Measurements from ENCODE around the gene PTGDS. TPM values are rescaled to one million over a fixed set of nuclear protein-coding genes. Genes with fewer than 3 reads are reported as not detected.

PTGDS gene
- polyA plus RNA-seq, 4 donors = 0.86 to 38.0 (median 19.4) TPM

DNA sequence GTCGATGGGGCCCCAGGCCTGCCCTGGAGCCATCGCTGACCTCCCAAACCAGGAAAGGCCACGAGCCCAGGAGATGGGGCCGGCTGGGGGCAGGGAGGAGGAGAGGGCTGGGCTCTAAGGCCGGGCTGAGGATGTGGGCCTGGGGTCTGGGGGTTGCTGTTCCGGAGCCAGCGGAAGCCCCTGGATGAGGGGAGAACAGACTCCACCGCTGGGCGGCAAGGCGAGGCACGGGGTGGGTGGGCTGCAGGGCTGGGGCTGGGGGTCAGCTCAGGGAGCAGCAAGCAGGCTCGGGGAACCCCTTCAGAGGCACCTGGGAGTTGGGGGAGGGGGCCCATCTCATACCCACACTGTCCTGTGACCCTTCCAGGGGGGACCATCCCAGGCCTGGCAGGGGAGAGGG is 13.6 kb upstream of the PTGDS start:
- Histone ChIP-seq H3K9me3 (ENCODE audit: control insufficient read depth in 2 of 2, insufficient read depth in 1 of 2, low read depth in 1 of 2, low read length in 1 of 2) (no peaks in the 10 kb centered on the region), H3K4me3 (ENCODE audit: low read depth in 1 of 3, low read length in 3 of 3) (no peak overlapping the region), H3K27ac (ENCODE audit: low read depth in 1 of 3, low read length in 2 of 3) (no peak overlapping the region), H3K4me1 (ENCODE audit: control insufficient read depth in 3 of 3, insufficient read depth in 2 of 3, low read depth in 1 of 3, low read length in 2 of 3) (peaks cover 0 to 13% (median 2%) of the 10 kb centered on the region in 3 donors), H3K36me3 (ENCODE audit: control insufficient read depth in 3 of 3, insufficient read depth in 2 of 3, low read depth in 1 of 3, low read length in 3 of 3) (no peaks in the 10 kb centered on the region), H3K27me3 (ENCODE audit: control insufficient read depth in 3 of 3, insufficient read depth in 3 of 3, low read length in 3 of 3) (peaks cover 0 to 9% (median 0%) of the 10 kb centered on the region in 3 donors)
- FAIRE-seq (no peak), DNase-seq (no peak)
- WGBS, 3 donors = 75 to 84% (median 80%) methylated on average over 9 to 12 of the region's 12 CpGs

DNA sequence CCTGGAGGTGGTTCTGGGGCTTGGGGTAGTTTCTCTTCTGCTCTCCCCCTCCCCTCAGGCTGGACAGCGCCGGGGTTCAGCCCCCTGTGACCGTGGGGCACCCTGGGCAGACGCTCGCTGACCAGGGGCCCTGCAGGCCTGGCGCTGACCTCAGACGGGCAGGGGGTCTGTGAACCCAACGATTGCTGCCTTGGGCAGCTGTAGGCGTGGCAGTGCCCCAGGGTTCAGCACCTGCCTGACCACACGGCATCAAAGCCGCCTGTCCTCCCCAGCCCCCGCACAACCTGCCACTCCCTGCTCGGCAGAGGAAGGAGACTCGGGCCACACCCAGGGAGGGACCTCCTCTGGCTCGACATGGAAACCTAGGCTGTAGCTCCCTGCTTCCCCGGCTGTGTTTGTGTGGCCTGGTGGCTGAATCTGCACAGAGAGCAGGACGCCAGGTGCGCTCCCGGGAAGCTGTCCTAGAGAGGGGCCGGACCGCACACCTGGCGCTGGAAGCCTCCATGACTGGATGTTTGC is 13.1 kb upstream of the PTGDS start:
- no peak for FAIRE-seq
- no peak overlapping the region for H3K4me3 ChIP-seq (ENCODE audit: low read depth in 1 of 3, low read length in 3 of 3)
- WGBS, 3 donors = 11 to 54% (median 38%) methylated on average over 19 to 22 of the region's 22 CpGs
- peak; percentile 59 to 70 for DNase-seq
- no peaks in the 10 kb centered on the region for H3K9me3 ChIP-seq (ENCODE audit: control insufficient read depth in 2 of 2, insufficient read depth in 1 of 2, low read depth in 1 of 2, low read length in 1 of 2)
- H3K27ac ChIP-seq (ENCODE audit: low read depth in 1 of 3, low read length in 2 of 3) = no peak overlapping the region
- no peaks in the 10 kb centered on the region for H3K36me3 ChIP-seq (ENCODE audit: control insufficient read depth in 3 of 3, insufficient read depth in 2 of 3, low read depth in 1 of 3, low read length in 3 of 3)
- peaks cover 0 to 9% (median 0%) of the 10 kb centered on the region in 3 donors for H3K27me3 ChIP-seq (ENCODE audit: control insufficient read depth in 3 of 3, insufficient read depth in 3 of 3, low read length in 3 of 3)
- H3K4me1 ChIP-seq (ENCODE audit: control insufficient read depth in 3 of 3, insufficient read depth in 2 of 3, low read depth in 1 of 3, low read length in 2 of 3) = peaks cover 0 to 13% (median 2%) of the 10 kb centered on the region in 3 donors

DNA sequence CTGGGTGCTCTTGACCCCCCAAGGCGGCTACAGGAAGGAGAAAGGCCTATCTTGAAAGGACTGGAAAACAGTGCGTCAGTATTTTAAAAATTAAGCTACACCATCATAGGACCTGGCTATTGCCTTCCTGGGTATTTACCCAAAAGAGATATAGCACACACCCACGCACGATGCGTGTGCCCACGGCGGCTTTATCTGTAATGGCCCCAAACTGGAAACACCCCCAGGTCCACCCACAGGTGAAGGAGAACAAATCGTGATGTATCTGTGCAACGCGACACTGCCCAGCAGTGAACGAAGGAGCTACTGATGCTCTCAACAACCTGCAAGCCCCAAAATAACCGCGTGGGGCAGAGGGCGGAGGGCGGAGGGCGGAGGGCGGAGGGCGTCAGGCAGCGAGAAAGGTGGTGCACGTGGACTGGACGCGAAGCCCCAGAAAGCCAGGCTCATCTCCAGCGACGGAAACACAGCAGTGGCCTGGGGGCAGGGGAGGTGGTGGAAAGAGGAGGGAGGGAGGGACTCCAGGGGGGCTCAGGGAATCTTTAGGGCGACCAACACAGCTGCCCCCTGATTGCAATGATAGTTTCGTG is 12.4 kb upstream of the PTGDS start:
- Histone ChIP-seq H3K27ac (ENCODE audit: low read depth in 1 of 3, low read length in 2 of 3) (no peak overlapping the region), H3K27me3 (ENCODE audit: control insufficient read depth in 3 of 3, insufficient read depth in 3 of 3, low read length in 3 of 3) (peaks cover 0 to 9% (median 0%) of the 10 kb centered on the region in 3 donors), H3K36me3 (ENCODE audit: control insufficient read depth in 3 of 3, insufficient read depth in 2 of 3, low read depth in 1 of 3, low read length in 3 of 3) (no peaks in the 10 kb centered on the region), H3K4me3 (ENCODE audit: low read depth in 1 of 3, low read length in 3 of 3) (no peak overlapping the region), H3K4me1 (ENCODE audit: control insufficient read depth in 3 of 3, insufficient read depth in 2 of 3, low read depth in 1 of 3, low read length in 2 of 3) (peaks cover 0 to 13% (median 2%) of the 10 kb centered on the region in 3 donors), H3K9me3 (ENCODE audit: control insufficient read depth in 2 of 2, insufficient read depth in 1 of 2, low read depth in 1 of 2, low read length in 1 of 2) (no peaks in the 10 kb centered on the region)
- DNase-seq = no peak
- WGBS, 3 donors = 57 to 79% (median 72%) methylated on average over 26 of the region's 26 CpGs
- FAIRE-seq = no peak

DNA sequence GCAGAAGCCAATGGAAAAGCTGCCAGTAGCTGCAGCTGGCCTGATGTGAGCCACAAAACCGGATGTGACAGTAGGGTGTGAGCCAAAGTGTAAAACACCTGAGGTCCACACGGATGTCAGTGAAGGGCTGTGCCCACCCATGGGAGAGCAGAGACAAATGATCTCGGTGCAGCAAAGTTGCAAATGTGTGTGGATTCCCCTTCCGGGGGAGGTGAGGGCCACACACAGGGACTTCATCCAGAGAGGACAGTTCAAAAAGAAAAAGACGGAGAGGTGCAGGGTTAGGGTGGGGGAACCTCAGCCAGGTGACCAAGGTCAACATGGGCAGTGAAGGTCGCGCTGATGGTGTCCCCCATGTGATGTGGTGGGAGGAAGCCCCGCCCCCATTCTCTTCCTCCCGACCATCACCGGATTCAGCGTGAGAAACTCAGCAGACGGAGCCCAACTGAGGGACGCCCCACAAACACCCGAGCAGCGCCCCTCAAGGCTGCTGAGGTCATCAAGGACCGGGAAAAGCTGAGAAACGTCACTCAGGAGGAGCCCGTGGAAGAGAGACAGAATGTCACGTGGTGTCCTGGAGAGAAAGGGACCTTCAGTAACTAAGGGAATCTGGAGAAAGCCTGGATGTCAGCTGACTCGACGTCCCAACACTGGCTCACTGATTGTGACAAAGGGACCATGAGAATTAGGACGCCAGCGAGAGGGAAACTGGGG is 11.4 kb upstream of the PTGDS start:
- 25 to 27% (median 27%) methylated on average over 23 of the region's 23 CpGs for WGBS, 3 donors
- Histone ChIP-seq H3K4me1 (ENCODE audit: control insufficient read depth in 3 of 3, insufficient read depth in 2 of 3, low read depth in 1 of 3, low read length in 2 of 3) (peaks cover 0 to 13% (median 2%) of the 10 kb centered on the region in 3 donors), H3K9me3 (ENCODE audit: control insufficient read depth in 2 of 2, insufficient read depth in 1 of 2, low read depth in 1 of 2, low read length in 1 of 2) (no peaks in the 10 kb centered on the region), H3K4me3 (ENCODE audit: low read depth in 1 of 3, low read length in 3 of 3) (no peak overlapping the region), H3K27me3 (ENCODE audit: control insufficient read depth in 3 of 3, insufficient read depth in 3 of 3, low read length in 3 of 3) (peaks cover 0 to 9% (median 0%) of the 10 kb centered on the region in 3 donors), H3K36me3 (ENCODE audit: control insufficient read depth in 3 of 3, insufficient read depth in 2 of 3, low read depth in 1 of 3, low read length in 3 of 3) (no peaks in the 10 kb centered on the region), H3K27ac (ENCODE audit: low read depth in 1 of 3, low read length in 2 of 3) (no peak overlapping the region)
- FAIRE-seq (no peak), DNase-seq (peak; percentile 26 to 30)

DNA sequence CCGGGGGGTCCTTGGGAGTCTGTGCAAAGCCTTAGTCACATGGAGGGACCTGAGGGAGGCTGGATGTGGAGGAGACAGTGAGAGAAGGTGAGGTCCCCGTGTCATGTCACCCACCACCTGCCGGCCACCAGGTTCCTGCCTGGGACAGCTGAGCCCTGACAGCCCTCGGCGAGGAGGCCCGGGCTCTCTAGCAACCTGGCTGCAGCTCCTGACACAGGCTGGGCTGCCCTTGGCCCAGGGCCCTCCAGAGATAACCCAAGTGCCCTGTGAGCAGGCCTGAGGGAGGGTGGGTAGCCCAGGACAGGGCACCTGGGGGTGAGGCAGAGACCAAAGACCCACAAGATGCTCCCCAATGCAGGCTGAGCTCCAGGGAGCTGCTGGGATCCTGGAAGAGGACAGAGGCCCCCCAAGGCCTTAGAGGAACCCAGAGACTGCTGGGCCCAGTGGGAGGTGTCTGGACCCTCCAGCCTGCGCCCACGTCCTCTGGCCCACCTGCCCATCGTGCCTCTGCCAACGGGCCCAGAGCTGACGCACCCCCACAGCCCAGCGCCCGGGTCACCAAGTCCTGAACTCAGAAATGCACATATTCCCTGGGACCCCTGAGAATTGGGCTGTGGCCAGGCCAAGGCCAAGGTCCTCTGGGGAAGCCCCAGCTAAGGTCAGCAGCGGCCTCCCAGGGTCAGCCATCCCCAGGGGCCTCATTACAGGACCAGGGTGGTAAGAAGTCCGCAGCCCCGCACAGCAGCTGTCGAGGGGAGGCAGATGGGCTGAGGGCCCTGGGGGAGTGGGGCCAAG is 8.8 kb upstream of the PTGDS start:
- Histone ChIP-seq H3K27me3 (ENCODE audit: control insufficient read depth in 3 of 3, insufficient read depth in 3 of 3, low read length in 3 of 3) (peaks cover 0 to 9% (median 0%) of the 10 kb centered on the region in 3 donors), H3K36me3 (ENCODE audit: control insufficient read depth in 3 of 3, insufficient read depth in 2 of 3, low read depth in 1 of 3, low read length in 3 of 3) (no peaks in the 10 kb centered on the region), H3K27ac (ENCODE audit: low read depth in 1 of 3, low read length in 2 of 3) (no peak overlapping the region), H3K4me3 (ENCODE audit: low read depth in 1 of 3, low read length in 3 of 3) (no peak overlapping the region), H3K9me3 (ENCODE audit: control insufficient read depth in 2 of 2, insufficient read depth in 1 of 2, low read depth in 1 of 2, low read length in 1 of 2) (no peaks in the 10 kb centered on the region), H3K4me1 (ENCODE audit: control insufficient read depth in 3 of 3, insufficient read depth in 2 of 3, low read depth in 1 of 3, low read length in 2 of 3) (peaks cover 0 to 13% (median 2%) of the 10 kb centered on the region in 3 donors)
- WGBS, 3 donors = 68 to 80% (median 69%) methylated on average over 11 to 17 of the region's 17 CpGs
- DNase-seq (no peak), FAIRE-seq (no peak)

DNA sequence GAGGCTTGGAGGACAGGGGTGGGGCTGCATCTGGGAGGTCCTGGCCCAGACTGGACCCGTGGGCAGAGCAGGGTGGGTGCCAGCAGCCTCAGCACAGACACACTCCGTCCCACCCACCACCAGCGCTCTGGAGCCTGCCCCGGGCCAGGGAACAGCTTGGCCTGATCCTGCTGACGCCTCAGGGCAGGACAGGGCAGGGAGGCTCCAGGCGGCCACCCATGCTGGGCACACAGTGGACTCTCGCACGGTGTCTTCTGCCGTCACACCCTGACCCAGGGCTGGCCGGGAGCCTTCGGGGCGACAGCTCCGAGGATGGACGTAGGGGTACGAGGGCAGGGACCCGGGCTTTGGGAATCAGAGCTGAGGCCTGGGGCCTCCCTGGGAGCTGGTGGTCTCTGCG is 8.2 kb upstream of the PTGDS start:
- Histone ChIP-seq H3K36me3 (ENCODE audit: control insufficient read depth in 3 of 3, insufficient read depth in 2 of 3, low read depth in 1 of 3, low read length in 3 of 3) (no peaks in the 10 kb centered on the region), H3K4me1 (ENCODE audit: control insufficient read depth in 3 of 3, insufficient read depth in 2 of 3, low read depth in 1 of 3, low read length in 2 of 3) (peaks cover 0 to 12% (median 2%) of the 10 kb centered on the region in 3 donors), H3K4me3 (ENCODE audit: low read depth in 1 of 3, low read length in 3 of 3) (no peak overlapping the region), H3K9me3 (ENCODE audit: control insufficient read depth in 2 of 2, insufficient read depth in 1 of 2, low read depth in 1 of 2, low read length in 1 of 2) (no peaks in the 10 kb centered on the region), H3K27ac (ENCODE audit: low read depth in 1 of 3, low read length in 2 of 3) (no peak overlapping the region), H3K27me3 (ENCODE audit: control insufficient read depth in 3 of 3, insufficient read depth in 3 of 3, low read length in 3 of 3) (peaks cover 0 to 9% (median 0%) of the 10 kb centered on the region in 3 donors)
- FAIRE-seq (no peak), DNase-seq (no peak)
- WGBS, 3 donors = 82 to 90% (median 87%) methylated on average over 15 to 17 of the region's 17 CpGs

DNA sequence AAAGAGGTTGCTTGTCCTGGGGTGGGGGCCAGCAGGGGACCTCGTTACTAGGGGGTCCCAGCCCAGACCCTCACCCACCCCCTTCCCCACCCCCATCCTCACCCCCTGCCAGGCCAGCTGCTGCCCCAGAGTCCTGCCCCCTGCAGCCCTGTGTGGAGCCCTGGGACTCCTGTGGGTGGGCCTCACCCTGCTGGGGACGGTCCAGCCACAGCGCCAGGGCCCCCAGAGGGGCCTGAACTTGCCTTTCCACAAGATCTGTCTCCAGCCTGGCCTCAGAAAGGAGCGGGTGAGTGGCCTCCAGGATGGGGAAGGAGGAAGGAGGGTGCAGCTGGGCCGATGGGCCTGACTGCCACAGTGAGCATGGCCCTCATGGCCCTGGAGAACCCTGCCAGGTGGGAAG is 7.5 kb upstream of the PTGDS start:
- H3K4me3 ChIP-seq (ENCODE audit: low read depth in 1 of 3, low read length in 3 of 3) = no peak overlapping the region
- no peaks in the 10 kb centered on the region for H3K9me3 ChIP-seq (ENCODE audit: control insufficient read depth in 2 of 2, insufficient read depth in 1 of 2, low read depth in 1 of 2, low read length in 1 of 2)
- WGBS, 3 donors = 53 to 80% (median 57%) methylated on average over 4 to 5 of the region's 5 CpGs
- no peak overlapping the region for H3K27ac ChIP-seq (ENCODE audit: low read depth in 1 of 3, low read length in 2 of 3)
- DNase-seq = no peak
- peaks cover 0 to 6% (median 0%) of the 10 kb centered on the region in 3 donors for H3K4me1 ChIP-seq (ENCODE audit: control insufficient read depth in 3 of 3, insufficient read depth in 2 of 3, low read depth in 1 of 3, low read length in 2 of 3)
- FAIRE-seq = no peak
- H3K36me3 ChIP-seq (ENCODE audit: control insufficient read depth in 3 of 3, insufficient read depth in 2 of 3, low read depth in 1 of 3, low read length in 3 of 3) = no peaks in the 10 kb centered on the region
- H3K27me3 ChIP-seq (ENCODE audit: control insufficient read depth in 3 of 3, insufficient read depth in 3 of 3, low read length in 3 of 3) = peaks cover 0 to 9% (median 0%) of the 10 kb centered on the region in 3 donors

DNA sequence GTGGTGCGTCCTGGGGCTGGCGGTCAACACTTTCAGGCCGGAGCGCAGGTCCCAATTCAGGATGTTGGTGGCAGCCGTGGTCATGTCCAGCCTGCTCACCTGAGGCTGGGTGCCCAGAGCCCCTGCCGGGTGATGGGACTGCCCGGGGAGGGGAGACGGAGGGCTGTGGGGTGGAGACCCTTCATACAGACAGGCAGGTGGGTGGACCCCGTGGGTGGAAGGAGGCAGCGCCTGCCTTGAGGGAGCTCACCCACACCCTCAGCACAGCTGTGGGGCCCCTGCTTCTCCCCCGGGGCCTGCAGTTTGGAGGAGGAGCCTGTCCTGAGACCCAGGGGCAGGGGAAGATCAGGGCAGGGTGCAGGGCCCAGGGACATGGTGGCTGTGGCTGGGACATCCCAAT is 6.9 kb upstream of the PTGDS start:
- FAIRE-seq = no peak
- H3K36me3 ChIP-seq (ENCODE audit: control insufficient read depth in 3 of 3, insufficient read depth in 2 of 3, low read depth in 1 of 3, low read length in 3 of 3) = no peaks in the 10 kb centered on the region
- no peak overlapping the region for H3K27ac ChIP-seq (ENCODE audit: low read depth in 1 of 3, low read length in 2 of 3)
- 78 to 82% (median 79%) methylated on average over 8 to 11 of the region's 11 CpGs for WGBS, 3 donors
- H3K27me3 ChIP-seq (ENCODE audit: control insufficient read depth in 3 of 3, insufficient read depth in 3 of 3, low read length in 3 of 3) = peaks cover 0 to 9% (median 0%) of the 10 kb centered on the region in 3 donors
- H3K9me3 ChIP-seq (ENCODE audit: control insufficient read depth in 2 of 2, insufficient read depth in 1 of 2, low read depth in 1 of 2, low read length in 1 of 2) = no peaks in the 10 kb centered on the region
- DNase-seq = no peak
- H3K4me3 ChIP-seq (ENCODE audit: low read depth in 1 of 3, low read length in 3 of 3) = no peak overlapping the region
- peaks cover 0 to 4% (median 0%) of the 10 kb centered on the region in 3 donors for H3K4me1 ChIP-seq (ENCODE audit: control insufficient read depth in 3 of 3, insufficient read depth in 2 of 3, low read depth in 1 of 3, low read length in 2 of 3)

Measured in small intestine (tissue), 7 donors.